HFF-Myc (cell line): ENCODE measurements around the gene DPEP2.
"Not testable (repeated sequence)": the region's sequence is repeated elsewhere in the genome, so short reads cannot be mapped to it uniquely, and the experiment has no call there.

Experiments used
- DNase-seq: peaks from one replicate; pipeline ENCODE4 v3.0.0-alpha.2; 2011; ENCODE audit warnings: low read depth; ENCODE audit errors: extremely low read depth
- H3K4me3 ChIP-seq: replicated peaks from 2 replicates; pipeline ENCODE4 v1.5.1; 2011; ENCODE audit warnings: low read depth, mild to moderate bottlenecking, control low read depth, low read length
- CTCF ChIP-seq: IDR thresholded peaks from 2 replicates; pipeline ENCODE4 v1.5.1; 2012; ENCODE audit warnings: mild to moderate bottlenecking, low read depth, low read length, control low read depth; ENCODE audit errors: missing control alignments

Gene DPEP2

GRCh38 chr16:68035227-68035626 is 35.9 kb upstream of the DPEP2 start:
- no peak overlapping the region for H3K4me3 ChIP-seq
- DNase-seq, result no peak
- no peak for TF ChIP-seq CTCF

GRCh38 chr16:68033101-68033500 is 33.8 kb upstream of the DPEP2 start:
- TF ChIP-seq CTCF, result no peak
- H3K4me3 ChIP-seq, result no peak overlapping the region
- DNase-seq, result no peak

GRCh38 chr16:68031951-68032350 is 32.7 kb upstream of the DPEP2 start:
- DNase-seq, result no peak
- TF ChIP-seq CTCF, result no peak
- no peak overlapping the region for H3K4me3 ChIP-seq

GRCh38 chr16:68030108-68030507 is 30.8 kb upstream of the DPEP2 start:
- H3K4me3 ChIP-seq, DNase-seq: not testable (repeated sequence)

GRCh38 chr16:68028996-68029395 is 29.7 kb upstream of the DPEP2 start:
- no peak for DNase-seq
- H3K4me3 ChIP-seq, result no peak overlapping the region
- TF ChIP-seq CTCF, result no peak

GRCh38 chr16:68022728-68023537 is 23.6 kb upstream of the DPEP2 start, which contains the start of the genes DDX28 and DUS2:
DDX28 (minus strand) TSS chr16:68023232; CDS start chr16:68023202, 30 bp downstream.
DUS2 (plus strand) TSS chr16:68023284; CDS start chr16:68038024, 14,740 bp downstream.
- no peak for TF ChIP-seq CTCF
- H3K4me3 ChIP-seq, result peak within 1 kb of the TSS; percentile 99
- peak; percentile 82 for DNase-seq

GRCh38 chr16:68022278-68022727 is 23.0 kb upstream of the DPEP2 start:
- H3K4me3 ChIP-seq, result peak overlapping the region; percentile 99
- no peak for TF ChIP-seq CTCF
- DNase-seq, result no peak
